OCI-M2 (cell line): ENCODE results near the gene C11orf42.
"Not testable (repeated sequence)": the region's sequence is repeated elsewhere in the genome, so short reads cannot be mapped to it uniquely, and the experiment has no call there.

Experiments used
- DNase-seq: peaks from one replicate; lab custom pipeline; 2025; ENCODE audit not compliant: unreplicated experiment; lab: John Stamatoyannopoulos, UW

C11orf42 gene

GRCh38 chr11:6219359-6219758 lies 14.0 kb downstream of the C11orf42 start:
- DNase-seq, result no peak

GRCh38 chr11:6223854-6224253 lies 18.5 kb downstream of the C11orf42 start:
- no peak for DNase-seq

GRCh38 chr11:6224421-6224820 lies 19.1 kb downstream of the C11orf42 start:
- no peak for DNase-seq

- DNase-seq, result no peak
These were observed 19.7 kb downstream of the C11orf42 start for GRCh38 chr11:6225024-6225423.

GRCh38 chr11:6225896-6226295 lies 20.5 kb downstream of the C11orf42 start:
- DNase-seq, result no peak

- DNase-seq, result no peak
These were observed 23.2 kb downstream of the C11orf42 start for GRCh38 chr11:6228520-6228919.

GRCh38 chr11:6229911-6230310 lies 24.6 kb downstream of the C11orf42 start:
- DNase-seq, result no peak

GRCh38 chr11:6232899-6233298 lies 27.5 kb downstream of the C11orf42 start:
- DNase-seq, result no peak

GRCh38 chr11:6233984-6234386 lies 28.6 kb downstream of the C11orf42 start:
- no peak for DNase-seq

- DNase-seq, result no peak
These were observed 29.2 kb downstream of the C11orf42 start, which contains the start of gene FHIP1B for GRCh38 chr11:6234387-6235107. Gene FHIP1B, minus strand, starts transcription at chr11:6234636. Its CDS starts 10,120 bp downstream, at chr11:6224516.

- DNase-seq, result no peak
These were observed 31.9 kb downstream of the C11orf42 start for GRCh38 chr11:6237266-6237665.

- no peak for DNase-seq
These were observed 32.5 kb downstream of the C11orf42 start for GRCh38 chr11:6237761-6238302.

- DNase-seq, result no peak
These were observed 33.5 kb downstream of the C11orf42 start, which contains the start of gene CNGA4 for GRCh38 chr11:6238902-6239301. Gene CNGA4, plus strand, starts transcription at chr11:6239089. Its CDS starts 118 bp downstream, at chr11:6239207.

- no peak for DNase-seq
These were observed 34.8 kb downstream of the C11orf42 start for GRCh38 chr11:6240139-6240538.

GRCh38 chr11:6240781-6241180 lies 35.4 kb downstream of the C11orf42 start:
- DNase-seq, result no peak

- DNase-seq, result no peak
These were observed 36.0 kb downstream of the C11orf42 start for GRCh38 chr11:6241316-6241715.

- no peak for DNase-seq
These were observed 40.2 kb downstream of the C11orf42 start for GRCh38 chr11:6245536-6245935.

GRCh38 chr11:6248248-6248647 lies 42.9 kb downstream of the C11orf42 start:
- DNase-seq, result no peak

- DNase-seq, result not testable (repeated sequence)
These were observed 43.5 kb downstream of the C11orf42 start for GRCh38 chr11:6248897-6249296.

GRCh38 chr11:6249770-6250555 lies 44.6 kb downstream of the C11orf42 start:
- DNase-seq, result peak; percentile 33

- no peak for DNase-seq
These were observed 45.9 kb downstream of the C11orf42 start for GRCh38 chr11:6251120-6251733.
